HG03520 (cell line): Measurements from ENCODE around the gene ATP8A2.

Experiments
- ATAC-seq: cut with Tn5 transposase; IDR thresholded peaks from one replicate; pipeline ENCODE4 v1.9.1; 2021; ENCODE audit warnings: mild to moderate bottlenecking, moderate library complexity; ENCODE audit not compliant: unreplicated experiment

The ATP8A2 gene

GRCh38 chr13:25872481-25873241 lies 500.9 kb downstream of the ATP8A2 start:
- ATAC-seq: no peak

- no peak for ATAC-seq
These were observed 501.5 kb downstream of the ATP8A2 start for GRCh38 chr13:25873242-25873612.

- ATAC-seq: no peak
These were observed 502.4 kb downstream of the ATP8A2 start for GRCh38 chr13:25874064-25874737.

GRCh38 chr13:25874907-25875306 lies 503.1 kb downstream of the ATP8A2 start:
- no peak for ATAC-seq

GRCh38 chr13:25876247-25876646 lies 504.5 kb downstream of the ATP8A2 start:
- no peak for ATAC-seq

- no peak for ATAC-seq
These were observed 507.7 kb downstream of the ATP8A2 start for GRCh38 chr13:25879466-25879865.

- no peak for ATAC-seq
These were observed 509.6 kb downstream of the ATP8A2 start for GRCh38 chr13:25881136-25881926.

- ATAC-seq: no peak
These were observed 510.2 kb downstream of the ATP8A2 start for GRCh38 chr13:25881971-25882451.

- ATAC-seq: no peak
These were observed 510.9 kb downstream of the ATP8A2 start for GRCh38 chr13:25882466-25883357.

GRCh38 chr13:25885418-25885817 lies 513.6 kb downstream of the ATP8A2 start:
- ATAC-seq: no peak

GRCh38 chr13:25886438-25887214 lies 514.9 kb downstream of the ATP8A2 start:
- ATAC-seq: no peak

- ATAC-seq: no peak
These were observed 516.3 kb downstream of the ATP8A2 start for GRCh38 chr13:25887962-25888655.

- no peak for ATAC-seq
These were observed 519.0 kb downstream of the ATP8A2 start for GRCh38 chr13:25890671-25891212.

- ATAC-seq: no peak
These were observed 527.2 kb downstream of the ATP8A2 start for GRCh38 chr13:25898991-25899390.

GRCh38 chr13:25899464-25899863 lies 527.7 kb downstream of the ATP8A2 start:
- no peak for ATAC-seq

- ATAC-seq: no peak
These were observed 528.2 kb downstream of the ATP8A2 start for GRCh38 chr13:25899952-25900351.

- peak; percentile 94 for ATAC-seq
These were observed 529.9 kb downstream of the ATP8A2 start for GRCh38 chr13:25901460-25902376.

GRCh38 chr13:25902455-25902854 lies 530.7 kb downstream of the ATP8A2 start:
- no peak for ATAC-seq
